Activated CD4-positive, alpha-beta T cell treated with anti-CD3 and anti-CD28 coated beads, Interleukin-2, Interleukin-6, amounts not matched to agents 100 ng/mL and 50 ng/mL, durations not matched to agents 16 hours and 8 hours (primary cell): ENCODE measurements around the gene CLIP4.
A peak's percentile ranks its signal among the peaks of the same experiment; 100 is the strongest.

Source experiments
- DNase-seq: peaks from one replicate; pipeline ENCODE4 v3.0.0-alpha.2; 2020

Gene CLIP4

GRCh38 chr2:29193681-29194080 lies 78.5 kb downstream of the CLIP4 start:
- no peak for DNase-seq

GRCh38 chr2:29195796-29196195 lies 80.6 kb downstream of the CLIP4 start:
- DNase-seq, result no peak

- peak; percentile 86 for DNase-seq
Measured at GRCh38 chr2:29196792-29197788, 81.9 kb downstream of the CLIP4 start.

- no peak for DNase-seq
Measured at GRCh38 chr2:29201979-29202378, 86.8 kb downstream of the CLIP4 start.

- no peak for DNase-seq
Measured at GRCh38 chr2:29202819-29203495, 87.7 kb downstream of the CLIP4 start.

GRCh38 chr2:29206941-29207340 lies 91.7 kb downstream of the CLIP4 start:
- DNase-seq, result no peak

GRCh38 chr2:29207352-29208148 lies 92.3 kb downstream of the CLIP4 start:
- no peak for DNase-seq

- DNase-seq, result no peak
Measured at GRCh38 chr2:29209551-29209950, 94.3 kb downstream of the CLIP4 start.

GRCh38 chr2:29212009-29212408 lies 96.8 kb downstream of the CLIP4 start:
- no peak for DNase-seq

- peak; percentile 9 for DNase-seq
Measured at GRCh38 chr2:29213888-29214291, 98.7 kb downstream of the CLIP4 start.

GRCh38 chr2:29215073-29215472 lies 99.9 kb downstream of the CLIP4 start:
- no peak for DNase-seq

- no peak for DNase-seq
Measured at GRCh38 chr2:29215739-29216608, 100.8 kb downstream of the CLIP4 start.

GRCh38 chr2:29216609-29216909 lies 101.3 kb downstream of the CLIP4 start:
- DNase-seq, result no peak

GRCh38 chr2:29218071-29218470 lies 102.9 kb downstream of the CLIP4 start:
- no peak for DNase-seq

- no peak for DNase-seq
Measured at GRCh38 chr2:29218550-29219125, 103.4 kb downstream of the CLIP4 start.

GRCh38 chr2:29219374-29219773 lies 104.2 kb downstream of the CLIP4 start:
- DNase-seq, result no peak

GRCh38 chr2:29220506-29221270 lies 105.5 kb downstream of the CLIP4 start:
- DNase-seq, result no peak

GRCh38 chr2:29222381-29223179 lies 107.4 kb downstream of the CLIP4 start:
- no peak for DNase-seq

- DNase-seq, result no peak
Measured at GRCh38 chr2:29223257-29223656, 108.0 kb downstream of the CLIP4 start.
